NB4 (cell line): ENCODE measurements around the gene ZSWIM5.

Experiments
- DNase-seq: peaks from one replicate; pipeline ENCODE4 v3.0.0; 2010; ENCODE audit warnings: low read depth
- H3K4me3 ChIP-seq: one replicate; pipeline ENCODE4 v1.5.1; 2011; ENCODE audit warnings: mild to moderate bottlenecking, low read depth, low read length, moderate library complexity
- MYC ChIP-seq: IDR thresholded peaks from 2 replicates; pipeline ENCODE4 v1.6.1; 2011; ENCODE audit warnings: low read depth, low read length
- POLR2A ChIP-seq: IDR thresholded peaks from 2 replicates; pipeline ENCODE4 v1.6.1; 2011; ENCODE audit warnings: mild to moderate bottlenecking; ENCODE audit not compliant: insufficient read length; ENCODE audit errors: extremely low read depth
- TF ChIP-seq, protein P1 (sequence below): IDR thresholded peaks from 2 replicates; pipeline ENCODE4 v1.6.1; 2011; ENCODE audit warnings: low read depth, low read length
- TF ChIP-seq, protein P2 (sequence below): IDR thresholded peaks from one replicate; pipeline ENCODE4 v1.5.1; 2012; ENCODE audit warnings: low read depth, low read length

Gene ZSWIM5

DNA sequence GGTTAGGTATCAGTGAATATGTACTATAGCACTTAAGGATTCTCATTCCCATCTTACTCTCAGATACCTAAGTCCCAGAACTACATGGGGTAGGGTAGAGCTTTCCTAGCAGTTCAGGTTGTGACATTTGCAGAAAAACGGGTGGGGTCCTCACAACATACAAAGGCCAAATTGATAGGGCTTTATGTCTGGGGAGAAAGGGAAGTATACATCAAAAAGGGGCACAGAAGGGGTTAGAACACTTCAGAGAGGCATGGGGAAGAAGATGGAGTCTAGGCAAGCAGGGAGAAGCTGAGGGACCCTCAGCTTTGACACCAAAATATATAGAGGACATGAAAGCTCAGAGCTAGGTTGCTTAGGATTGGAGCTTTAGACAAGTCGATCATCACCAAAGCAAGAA lies 190.7 kb downstream of the ZSWIM5 start:
- TF ChIP-seq MYC (no peak), POLR2A (no peak)
- TF ChIP-seq, protein P1, sequence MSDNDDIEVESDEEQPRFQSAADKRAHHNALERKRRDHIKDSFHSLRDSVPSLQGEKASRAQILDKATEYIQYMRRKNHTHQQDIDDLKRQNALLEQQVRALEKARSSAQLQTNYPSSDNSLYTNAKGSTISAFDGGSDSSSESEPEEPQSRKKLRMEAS = no peak
- no peak overlapping the region for H3K4me3 ChIP-seq
- no peak for DNase-seq

DNA sequence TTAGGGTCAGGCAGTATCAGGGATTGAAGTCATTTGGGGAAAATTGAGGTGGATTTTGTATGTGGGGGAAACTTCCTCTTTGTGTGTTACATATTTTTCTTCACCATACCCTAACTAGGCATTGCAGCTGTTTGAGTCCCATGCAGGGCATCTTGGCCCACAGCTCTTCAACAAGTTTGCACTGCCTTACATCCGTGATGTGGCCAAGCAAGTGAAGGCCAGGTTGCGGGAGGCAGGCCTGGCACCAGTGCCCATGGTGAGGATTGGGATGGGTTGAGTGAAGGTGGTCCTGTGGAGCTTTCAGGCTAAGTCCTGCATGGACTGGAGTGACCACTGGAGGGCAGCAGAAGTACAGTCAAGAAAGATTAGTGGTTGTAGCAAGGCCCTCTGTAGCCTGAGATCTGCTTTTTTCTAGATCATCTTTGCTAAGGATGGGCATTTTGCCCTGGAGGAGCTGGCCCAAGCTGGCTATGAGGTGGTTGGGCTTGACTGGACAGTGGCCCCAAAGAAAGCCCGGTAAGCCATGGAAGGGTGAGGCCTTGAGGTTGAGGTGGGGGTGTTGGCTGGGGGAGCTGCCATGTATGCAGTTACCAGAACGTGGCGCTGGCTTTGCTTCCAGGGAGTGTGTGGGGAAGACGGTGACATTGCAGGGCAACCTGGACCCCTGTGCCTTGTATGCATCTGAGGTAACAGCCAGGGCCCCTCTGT lies 191.9 kb downstream of the ZSWIM5 start:
- peak; percentile 85 for DNase-seq
- no peak overlapping the region for H3K4me3 ChIP-seq

DNA sequence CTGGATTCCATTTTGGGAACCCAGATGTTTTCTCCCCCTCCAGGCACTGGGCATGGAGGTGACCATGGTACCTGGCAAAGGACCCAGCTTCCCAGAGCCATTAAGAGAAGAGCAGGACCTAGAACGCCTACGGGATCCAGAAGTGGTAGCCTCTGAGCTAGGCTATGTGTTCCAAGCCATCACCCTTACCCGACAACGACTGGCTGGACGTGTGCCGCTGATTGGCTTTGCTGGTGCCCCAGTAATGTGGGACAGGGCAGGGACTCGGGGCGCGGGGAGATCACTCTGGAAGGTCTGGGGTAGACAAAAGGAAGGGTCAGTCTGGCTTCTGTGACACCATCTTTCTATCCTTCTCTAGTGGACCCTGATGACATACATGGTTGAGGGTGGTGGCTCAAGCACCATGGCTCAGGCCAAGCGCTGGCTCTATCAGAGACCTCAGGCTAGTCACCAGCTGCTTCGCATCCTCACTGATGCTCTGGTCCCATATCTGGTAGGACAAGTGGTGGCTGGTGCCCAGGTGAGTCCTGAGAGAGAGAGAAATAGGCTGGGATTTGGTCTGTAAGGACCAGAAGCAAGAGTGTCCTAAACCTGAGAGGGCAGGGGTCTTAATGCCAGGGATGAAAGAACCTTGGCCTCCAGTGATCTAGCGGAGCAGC lies 192.7 kb downstream of the ZSWIM5 start:
- H3K4me3 ChIP-seq = no peak overlapping the region
- TF ChIP-seq, protein P2, sequence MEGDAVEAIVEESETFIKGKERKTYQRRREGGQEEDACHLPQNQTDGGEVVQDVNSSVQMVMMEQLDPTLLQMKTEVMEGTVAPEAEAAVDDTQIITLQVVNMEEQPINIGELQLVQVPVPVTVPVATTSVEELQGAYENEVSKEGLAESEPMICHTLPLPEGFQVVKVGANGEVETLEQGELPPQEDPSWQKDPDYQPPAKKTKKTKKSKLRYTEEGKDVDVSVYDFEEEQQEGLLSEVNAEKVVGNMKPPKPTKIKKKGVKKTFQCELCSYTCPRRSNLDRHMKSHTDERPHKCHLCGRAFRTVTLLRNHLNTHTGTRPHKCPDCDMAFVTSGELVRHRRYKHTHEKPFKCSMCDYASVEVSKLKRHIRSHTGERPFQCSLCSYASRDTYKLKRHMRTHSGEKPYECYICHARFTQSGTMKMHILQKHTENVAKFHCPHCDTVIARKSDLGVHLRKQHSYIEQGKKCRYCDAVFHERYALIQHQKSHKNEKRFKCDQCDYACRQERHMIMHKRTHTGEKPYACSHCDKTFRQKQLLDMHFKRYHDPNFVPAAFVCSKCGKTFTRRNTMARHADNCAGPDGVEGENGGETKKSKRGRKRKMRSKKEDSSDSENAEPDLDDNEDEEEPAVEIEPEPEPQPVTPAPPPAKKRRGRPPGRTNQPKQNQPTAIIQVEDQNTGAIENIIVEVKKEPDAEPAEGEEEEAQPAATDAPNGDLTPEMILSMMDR = no peak
- TF ChIP-seq, protein P1 = no peak
- TF ChIP-seq MYC = no peak
- TF ChIP-seq POLR2A = no peak
- no peak for DNase-seq

More for the DNA sequence above, 191.9 kb downstream of the ZSWIM5 start:
- TF ChIP-seq, protein P1 = no peak
- TF ChIP-seq, protein P2 = peak; percentile 87

DNA sequence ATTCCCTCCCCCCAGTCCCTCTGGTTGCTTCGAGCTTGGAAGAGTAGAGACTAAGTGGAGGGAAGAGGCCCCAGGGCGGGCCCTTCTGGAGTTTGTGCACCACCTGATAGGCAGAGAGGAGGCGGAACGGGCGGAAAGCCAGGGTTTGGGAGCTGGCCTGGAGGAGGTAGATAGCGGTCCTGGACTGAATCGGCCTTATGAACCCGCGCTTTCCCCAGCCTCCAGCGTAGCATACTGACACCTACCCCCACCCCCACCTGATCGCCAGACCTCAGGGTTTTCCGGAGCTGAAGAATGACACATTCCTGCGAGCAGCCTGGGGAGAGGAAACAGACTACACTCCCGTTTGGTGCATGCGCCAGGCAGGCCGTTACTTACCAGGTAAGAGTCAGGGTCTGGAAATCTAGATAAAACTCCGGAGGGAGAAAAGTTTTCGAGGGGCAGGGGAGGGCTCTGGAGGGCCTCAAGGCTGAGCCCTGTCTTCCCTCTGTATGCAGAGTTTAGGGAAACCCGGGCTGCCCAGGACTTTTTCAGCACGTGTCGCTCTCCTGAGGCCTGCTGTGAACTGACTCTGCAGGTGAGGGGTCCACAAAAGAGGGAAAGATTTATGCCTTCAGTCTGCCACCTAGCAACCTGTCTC lies 193.6 kb downstream of the ZSWIM5 start:
- TF ChIP-seq POLR2A (no peak), MYC (no peak)
- TF ChIP-seq, protein P1 = no peak
- TF ChIP-seq, protein P2 = no peak
- peak overlapping the region; percentile 95 for H3K4me3 ChIP-seq
- DNase-seq = peak; percentile 52

DNA sequence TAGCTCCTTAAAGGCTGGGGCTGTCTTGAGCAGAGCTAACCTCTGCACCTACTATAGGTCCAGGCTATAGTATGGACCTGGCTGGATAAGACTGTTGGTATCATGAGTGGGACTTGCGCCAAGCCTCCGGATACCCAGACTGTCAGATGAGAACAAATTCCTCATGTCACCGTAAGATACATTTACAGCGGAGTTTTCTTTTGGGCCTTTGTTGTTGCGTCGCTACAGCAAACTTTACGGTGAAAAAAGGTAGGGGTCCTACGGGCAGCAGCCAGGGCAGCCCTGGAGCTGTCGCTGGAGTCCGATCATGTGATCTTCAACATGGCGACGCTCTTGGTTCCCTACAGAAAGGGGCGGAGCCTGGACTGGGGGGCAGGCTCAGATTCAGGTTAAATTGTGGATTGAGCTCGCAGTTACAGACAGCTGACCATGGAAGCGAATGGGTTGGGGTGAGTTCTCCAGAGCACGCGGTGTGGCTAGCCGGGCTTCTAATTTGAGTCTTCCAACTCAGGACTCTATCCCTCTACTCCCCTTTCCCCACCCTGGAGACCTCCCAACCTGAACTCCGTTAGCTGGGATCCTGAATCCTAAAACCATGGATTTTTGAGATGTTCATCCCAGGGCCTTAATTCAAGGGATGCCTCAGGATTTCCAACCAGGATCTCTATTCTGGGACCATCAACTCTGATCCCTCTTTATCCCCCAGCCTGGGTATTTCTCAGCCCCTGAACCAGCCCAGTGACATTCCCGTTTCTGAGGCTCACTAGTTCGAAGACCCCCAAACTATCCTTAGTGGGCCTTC lies 194.4 kb downstream of the ZSWIM5 start, which contains the start of gene UROD:
Gene UROD (plus strand): TSS at position 418 of the 802 bp plus-strand sequence. CDS start 12 bp downstream, at position 430.
- TF ChIP-seq, protein P2 = no peak
- TF ChIP-seq MYC (peak; percentile 63), POLR2A (peak; percentile 61)
- TF ChIP-seq, protein P1 = peak; percentile 77
- peak; percentile 96 for DNase-seq

More for the DNA sequence above, 194.4 kb downstream of the ZSWIM5 start, which contains the start of gene UROD:
- peak within 1 kb of the TSS; percentile 95 for H3K4me3 ChIP-seq
